ENCODE results near the gene ABCA9.

ABCA9 gene

DNA sequence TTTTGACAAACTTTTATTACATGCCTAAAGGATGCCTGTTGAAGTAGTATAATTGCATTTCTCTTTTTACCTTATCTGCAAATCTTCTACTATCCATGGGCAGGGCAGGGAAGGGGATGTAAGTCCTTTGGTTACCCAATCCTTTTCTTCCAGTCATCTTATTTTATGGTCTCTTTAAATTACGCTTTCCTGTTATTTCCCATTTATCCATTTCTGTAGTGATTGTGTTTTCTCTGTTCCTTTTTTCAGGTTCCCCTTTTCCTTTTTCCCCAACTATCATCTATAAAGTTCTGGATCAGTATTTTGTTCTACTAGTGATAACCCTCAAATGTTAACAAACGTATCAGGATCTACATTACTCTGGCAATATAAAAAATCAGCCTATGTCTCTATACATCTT lies 3.3 kb upstream of the ABCA9 start:
- Histone ChIP-seq H3K9me3 (no peaks in the 10 kb centered on the region), H3K4me3 (no peak overlapping the region), H3K27me3 (no peaks in the 10 kb centered on the region), H3K4me1 (peaks cover 0 to 6% (median 1%) of the 10 kb centered on the region in 4 donors), H3K27ac (no peak overlapping the region), H3K36me3 (no peaks in the 10 kb centered on the region)
- intact Hi-C loops (cut with DNase I; ENCODE audit: low total_unique reads), result no loop called here
- TF ChIP-seq, protein P1, sequence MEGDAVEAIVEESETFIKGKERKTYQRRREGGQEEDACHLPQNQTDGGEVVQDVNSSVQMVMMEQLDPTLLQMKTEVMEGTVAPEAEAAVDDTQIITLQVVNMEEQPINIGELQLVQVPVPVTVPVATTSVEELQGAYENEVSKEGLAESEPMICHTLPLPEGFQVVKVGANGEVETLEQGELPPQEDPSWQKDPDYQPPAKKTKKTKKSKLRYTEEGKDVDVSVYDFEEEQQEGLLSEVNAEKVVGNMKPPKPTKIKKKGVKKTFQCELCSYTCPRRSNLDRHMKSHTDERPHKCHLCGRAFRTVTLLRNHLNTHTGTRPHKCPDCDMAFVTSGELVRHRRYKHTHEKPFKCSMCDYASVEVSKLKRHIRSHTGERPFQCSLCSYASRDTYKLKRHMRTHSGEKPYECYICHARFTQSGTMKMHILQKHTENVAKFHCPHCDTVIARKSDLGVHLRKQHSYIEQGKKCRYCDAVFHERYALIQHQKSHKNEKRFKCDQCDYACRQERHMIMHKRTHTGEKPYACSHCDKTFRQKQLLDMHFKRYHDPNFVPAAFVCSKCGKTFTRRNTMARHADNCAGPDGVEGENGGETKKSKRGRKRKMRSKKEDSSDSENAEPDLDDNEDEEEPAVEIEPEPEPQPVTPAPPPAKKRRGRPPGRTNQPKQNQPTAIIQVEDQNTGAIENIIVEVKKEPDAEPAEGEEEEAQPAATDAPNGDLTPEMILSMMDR (IDR thresholded peaks at IDR 0.05), result no peak
- no peak for DNase-seq

DNA sequence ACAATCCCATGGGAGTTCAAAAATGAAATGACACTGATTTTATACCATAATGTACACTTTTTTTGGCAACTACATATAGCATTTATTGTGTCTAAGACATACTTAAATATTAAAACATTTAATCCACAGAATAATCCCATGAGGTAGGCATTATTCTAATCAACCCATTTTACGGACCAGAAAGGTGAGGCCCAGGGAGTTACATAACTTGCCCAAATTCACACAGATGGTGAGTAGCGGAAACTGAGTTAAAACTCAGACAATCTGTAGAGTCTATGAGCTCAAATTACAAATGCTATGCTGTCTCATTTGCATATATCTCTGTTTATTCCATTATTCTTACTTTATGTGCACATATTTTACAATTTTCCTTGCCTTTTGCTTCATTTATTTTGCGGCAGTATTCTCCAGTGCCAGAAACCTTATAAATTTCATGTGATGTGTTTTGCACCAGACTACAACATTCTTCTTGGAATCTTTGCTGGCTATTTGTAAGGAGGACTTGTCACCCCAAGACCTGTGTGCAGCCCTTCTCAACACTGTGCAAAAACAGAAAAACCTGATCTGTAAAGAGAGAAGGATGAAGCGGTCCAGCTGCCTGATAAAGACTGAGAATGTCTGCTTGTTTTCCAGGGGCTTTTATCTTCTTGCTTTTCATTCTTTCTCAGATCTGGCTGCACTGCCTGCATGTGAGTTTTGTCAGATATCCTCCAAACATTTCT lies 2.3 kb upstream of the ABCA9 start:
- H3K4me3 ChIP-seq, result no peak overlapping the region
- DNase-seq, result no peak
- TF ChIP-seq, protein P1 (IDR thresholded peaks at IDR 0.05), result no peak
- H3K36me3 ChIP-seq, result no peaks in the 10 kb centered on the region
- intact Hi-C loops (cut with DNase I; ENCODE audit: low total_unique reads), result no loop called here
- peaks cover 0 to 6% (median 1%) of the 10 kb centered on the region in 4 donors for H3K4me1 ChIP-seq
- no peaks in the 10 kb centered on the region for H3K9me3 ChIP-seq
- no peak overlapping the region for H3K27ac ChIP-seq
- H3K27me3 ChIP-seq, result no peaks in the 10 kb centered on the region

DNA sequence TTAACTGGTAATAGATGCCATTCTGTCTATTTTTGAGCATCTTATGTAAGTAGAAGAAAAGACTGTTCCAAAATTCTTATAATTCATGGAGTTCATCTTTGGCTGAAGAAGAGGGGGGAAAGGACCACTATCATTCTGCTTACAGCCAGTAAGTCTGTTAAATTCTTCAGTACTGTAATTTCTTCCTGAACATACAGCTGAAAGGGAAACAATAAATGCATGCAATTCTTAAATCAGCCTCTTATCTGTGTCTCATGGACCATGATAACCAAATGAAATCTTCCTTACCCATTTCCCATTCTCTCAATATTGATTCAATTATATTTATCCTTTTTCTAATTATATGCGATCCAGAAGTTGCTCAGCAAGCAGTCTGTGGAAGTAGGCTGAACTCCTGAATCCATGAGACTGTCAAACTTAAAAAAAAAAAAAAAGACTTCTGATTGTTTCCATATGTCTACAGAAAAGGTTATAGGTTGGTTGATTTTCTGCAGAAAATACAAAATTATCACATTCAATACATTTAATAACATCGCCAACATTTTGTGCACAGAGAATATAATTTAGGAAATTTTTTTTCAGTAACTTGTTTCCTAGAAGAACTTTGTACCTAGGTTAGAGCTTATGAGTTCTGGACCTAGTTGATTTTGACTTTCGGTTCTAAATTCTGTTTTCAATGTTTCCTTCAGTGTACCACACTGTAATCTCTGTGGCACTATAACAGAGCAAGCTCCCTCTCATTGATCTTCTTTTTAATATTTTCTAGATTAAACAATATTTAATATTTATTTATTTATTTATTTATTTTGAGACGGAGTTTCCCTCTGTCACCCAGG lies 1.2 kb upstream of the ABCA9 start:
- TF ChIP-seq, protein P1 (IDR thresholded peaks at IDR 0.05), result no peak
- H3K4me1 ChIP-seq, result peaks cover 0 to 6% (median 1%) of the 10 kb centered on the region in 4 donors
- no peak overlapping the region for H3K27ac ChIP-seq
- DNase-seq, result no peak
- H3K27me3 ChIP-seq, result no peaks in the 10 kb centered on the region
- H3K36me3 ChIP-seq, result no peaks in the 10 kb centered on the region
- intact Hi-C loops (cut with DNase I; ENCODE audit: low total_unique reads), result no loop called here
- H3K9me3 ChIP-seq, result no peaks in the 10 kb centered on the region
- H3K4me3 ChIP-seq, result no peak overlapping the region

DNA sequence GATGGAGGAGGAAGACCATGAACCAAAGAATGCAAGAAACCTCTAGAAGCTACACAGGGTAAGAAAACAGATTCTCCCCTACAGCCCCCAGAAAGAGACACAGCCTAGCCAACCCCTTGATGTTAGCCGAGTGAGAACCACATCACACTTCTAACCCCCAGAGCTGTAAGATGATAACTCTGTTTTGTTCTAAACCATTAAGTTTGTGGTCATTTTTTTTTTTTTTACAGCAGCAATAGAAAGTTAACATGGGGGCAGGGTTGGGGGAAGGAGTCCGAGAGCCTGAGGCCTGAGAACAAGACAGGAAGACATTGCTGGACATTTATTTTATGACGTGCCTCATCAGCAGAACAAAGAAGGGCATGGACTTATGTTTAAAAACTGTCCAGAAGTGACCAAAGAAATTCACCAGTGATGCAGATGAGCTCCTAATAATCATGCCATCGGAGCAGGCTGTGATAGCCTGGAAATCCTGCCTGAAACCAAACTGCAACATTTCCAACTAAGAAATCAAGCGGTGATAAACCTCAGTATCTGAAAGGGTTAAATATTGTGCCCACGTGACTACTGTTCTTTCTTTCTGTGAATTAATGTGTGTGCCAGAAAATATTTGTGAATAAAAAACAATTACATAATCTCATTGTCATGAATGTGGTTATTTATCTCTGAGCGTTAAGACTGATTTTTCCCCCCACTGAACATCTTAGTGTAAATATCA lies 1.1 kb downstream of the ABCA9 start:
- H3K27ac ChIP-seq, result no peak overlapping the region
- intact Hi-C loops (cut with DNase I; ENCODE audit: low total_unique reads), result no loop called here
- H3K4me1 ChIP-seq, result peaks cover 0 to 6% (median 1%) of the 10 kb centered on the region in 4 donors
- DNase-seq, result no peak
- H3K36me3 ChIP-seq, result no peaks in the 10 kb centered on the region
- H3K4me3 ChIP-seq, result peak overlapping the region in 1 of 2 donors; percentile 7
- H3K9me3 ChIP-seq, result no peaks in the 10 kb centered on the region
- TF ChIP-seq, protein P1 (IDR thresholded peaks at IDR 0.05), result no peak
- no peaks in the 10 kb centered on the region for H3K27me3 ChIP-seq

DNA sequence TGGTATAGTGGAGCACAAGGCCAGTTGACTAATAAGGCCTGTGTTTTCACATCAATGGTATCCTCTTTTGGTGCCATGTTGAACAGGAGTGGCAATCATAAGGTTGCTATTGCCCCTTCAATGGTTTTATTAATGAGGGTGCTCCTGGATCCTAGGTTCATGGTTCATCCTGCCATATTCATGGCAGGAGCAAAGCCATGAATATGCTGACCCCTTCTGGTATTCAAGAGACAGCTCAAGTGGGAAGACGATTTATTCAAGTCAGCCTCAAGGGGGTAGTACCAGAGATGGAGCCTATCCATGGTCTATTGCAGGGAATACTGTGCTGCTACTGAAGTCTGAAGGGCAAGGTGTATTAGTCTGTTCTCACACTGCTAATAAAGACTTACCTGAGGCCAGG lies 2.6 kb downstream of the ABCA9 start:
- intact Hi-C loops (cut with DNase I; ENCODE audit: low total_unique reads), result no loop called here
- TF ChIP-seq, protein P1 (IDR thresholded peaks at IDR 0.05), result no peak
- Histone ChIP-seq H3K9me3 (no peaks in the 10 kb centered on the region), H3K27ac (no peak overlapping the region), H3K4me3 (no peak overlapping the region), H3K36me3 (no peaks in the 10 kb centered on the region), H3K27me3 (no peaks in the 10 kb centered on the region), H3K4me1 (peaks cover 0 to 6% (median 1%) of the 10 kb centered on the region in 4 donors)
- no peak for DNase-seq

Data from tibial artery (tissue), 4 donors.